Stimulated activated CD8-positive, alpha-beta memory T cell treated with anti-CD3 and anti-CD28 coated beads, Interleukin-7, amount 100 ng/mL, for 48 hours (primary cell): ENCODE data around the gene SLC6A19.

Experiments
- DNase-seq, 2 donors: peaks; one replicate each; pipeline ENCODE4 v3.0.0-alpha.2; 2020; ENCODE audit warnings: low read depth in 1 of 2; ENCODE audit errors: extremely low read depth in 1 of 2

The SLC6A19 gene

GRCh38 chr5:1208221-1208742, 6.9 kb downstream of the SLC6A19 start:
- no peak for DNase-seq

- DNase-seq, result no peak
Measured at GRCh38 chr5:1208743-1209488, 7.5 kb downstream of the SLC6A19 start.

DNA sequence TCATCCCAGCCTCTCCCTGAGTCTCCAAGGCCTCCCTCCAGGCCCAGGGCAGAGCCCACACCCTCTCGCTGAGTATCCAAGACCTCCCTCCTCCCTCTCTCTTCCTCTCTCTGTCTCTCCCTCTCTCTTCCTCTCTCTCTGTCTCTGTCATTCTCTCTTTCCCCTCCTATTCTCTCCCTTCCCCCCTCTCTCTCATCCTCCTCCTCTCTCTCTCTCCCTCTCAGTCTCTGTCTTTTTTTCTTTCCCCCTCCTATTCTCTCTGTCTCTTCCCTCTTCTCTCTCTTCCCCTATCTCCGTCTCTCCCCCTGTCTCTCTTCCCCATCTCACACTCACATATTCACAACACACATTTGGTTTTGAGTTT, 8.1 kb downstream of the SLC6A19 start:
- no peak for DNase-seq

GRCh38 chr5:1209896-1210776, 8.7 kb downstream of the SLC6A19 start:
- no peak for DNase-seq

DNA sequence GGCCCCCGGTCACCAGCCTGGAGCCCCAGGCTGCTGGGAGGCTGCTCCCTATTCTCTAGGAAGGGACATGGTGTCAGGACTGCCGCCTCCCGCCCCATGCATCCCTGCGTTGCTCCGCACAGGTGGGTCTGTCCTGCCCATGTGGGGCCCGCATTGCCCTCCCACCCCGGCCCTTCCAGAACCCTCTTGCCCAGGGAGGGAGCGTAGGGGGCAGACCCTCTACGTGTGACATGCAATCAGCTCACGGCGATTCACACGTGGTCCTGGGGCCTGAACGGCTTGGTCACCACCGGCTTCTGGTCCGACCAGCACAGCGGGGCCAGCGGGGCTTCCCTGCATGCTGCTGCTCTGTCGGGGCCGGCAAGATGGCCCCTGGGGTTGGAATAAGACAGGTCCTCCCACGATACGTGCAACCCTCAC, 9.4 kb downstream of the SLC6A19 start:
- no peak for DNase-seq

DNA sequence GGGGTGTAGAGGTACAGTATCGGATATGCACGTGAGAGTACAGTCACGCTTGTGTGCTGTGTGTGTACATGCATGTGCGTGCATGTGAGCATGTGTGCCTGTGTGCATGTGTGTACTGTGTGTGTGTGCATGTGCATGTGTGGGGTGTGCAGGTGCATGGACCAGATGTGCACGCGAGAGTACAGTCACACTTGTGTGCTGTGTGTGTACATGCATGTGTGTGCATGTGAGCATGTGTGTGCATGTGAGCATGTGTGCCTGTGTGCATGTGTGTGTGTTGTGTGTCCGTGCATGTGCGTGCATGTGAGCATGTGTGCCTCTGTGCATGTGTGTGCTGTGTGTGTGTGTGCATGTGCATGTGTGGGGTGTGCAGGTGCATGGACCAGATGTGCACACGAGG, 10.3 kb downstream of the SLC6A19 start:
- DNase-seq, result no peak

DNA sequence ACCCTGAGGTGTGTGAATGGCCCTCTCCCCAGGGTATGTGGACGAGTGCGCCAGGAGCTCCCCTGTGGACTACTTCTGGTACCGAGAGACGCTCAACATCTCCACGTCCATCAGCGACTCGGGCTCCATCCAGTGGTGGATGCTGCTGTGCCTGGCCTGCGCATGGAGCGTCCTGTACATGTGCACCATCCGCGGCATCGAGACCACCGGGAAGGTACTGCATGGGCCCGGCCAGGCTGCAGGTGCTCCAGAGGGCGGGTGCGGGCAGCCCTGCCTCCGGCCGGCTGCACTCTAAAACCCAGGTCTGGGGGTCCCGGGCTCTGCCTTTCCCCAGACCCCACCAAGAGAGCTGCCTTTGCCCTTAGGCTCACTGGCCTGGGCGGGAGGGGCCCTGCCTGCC, 10.9 kb downstream of the SLC6A19 start:
- no peak for DNase-seq

GRCh38 chr5:1212881-1213280, 11.5 kb downstream of the SLC6A19 start:
- DNase-seq, result no peak

GRCh38 chr5:1213508-1214162, 12.2 kb downstream of the SLC6A19 start:
- no peak for DNase-seq

DNA sequence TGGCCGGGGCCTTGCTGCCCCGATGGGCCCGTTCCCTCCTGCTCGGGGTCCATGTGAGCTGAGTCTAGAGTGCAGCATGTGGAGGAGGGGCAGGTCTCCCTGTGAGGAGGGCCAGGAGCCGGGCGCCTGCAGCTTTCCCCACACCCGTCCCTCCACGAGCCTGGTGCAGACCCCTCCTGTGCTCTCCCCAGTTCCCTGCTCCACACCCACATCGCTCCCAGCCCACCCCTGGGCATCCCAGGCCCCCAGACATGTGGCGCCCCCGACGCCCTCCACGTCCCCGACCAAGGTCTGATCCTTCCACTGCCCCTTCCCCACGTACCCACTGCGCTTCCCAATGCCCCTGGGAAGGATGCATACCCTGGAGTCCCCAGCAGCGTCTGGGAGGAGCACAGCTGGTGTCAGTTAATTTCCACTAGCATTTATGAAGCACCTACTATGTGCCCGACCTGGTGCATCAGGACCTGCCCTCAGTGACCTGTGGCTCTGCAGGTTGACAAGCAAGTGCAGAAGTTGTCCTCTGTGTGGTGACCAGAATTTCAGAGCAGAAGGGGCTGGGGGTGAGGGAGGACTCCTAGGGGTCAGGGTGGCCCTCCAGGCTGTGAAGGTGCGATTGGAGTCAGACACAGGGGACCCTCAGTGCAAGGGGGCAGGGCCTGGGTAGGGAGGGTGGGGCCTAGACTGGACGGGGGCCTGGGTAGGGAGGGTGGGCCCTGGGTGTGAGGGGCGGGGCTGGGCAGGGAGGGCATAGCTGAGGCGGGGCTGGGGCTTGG, 13.0 kb downstream of the SLC6A19 start:
- no peak for DNase-seq

DNA sequence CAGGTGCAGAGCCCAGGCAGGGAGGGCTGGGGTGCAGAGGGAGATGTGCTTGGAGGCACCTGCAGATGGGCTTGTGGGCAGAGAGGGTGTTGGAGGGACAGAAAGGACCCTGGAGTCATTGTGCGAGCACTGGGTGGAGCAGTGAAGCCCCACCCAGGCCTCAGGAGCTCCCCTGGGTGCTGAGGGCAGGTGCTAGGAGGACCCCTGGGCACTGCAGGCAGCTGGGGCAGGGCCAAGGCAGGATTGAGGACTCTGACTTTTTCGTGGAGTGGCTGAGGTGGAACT, 13.5 kb downstream of the SLC6A19 start:
- DNase-seq, result no peak

DNA sequence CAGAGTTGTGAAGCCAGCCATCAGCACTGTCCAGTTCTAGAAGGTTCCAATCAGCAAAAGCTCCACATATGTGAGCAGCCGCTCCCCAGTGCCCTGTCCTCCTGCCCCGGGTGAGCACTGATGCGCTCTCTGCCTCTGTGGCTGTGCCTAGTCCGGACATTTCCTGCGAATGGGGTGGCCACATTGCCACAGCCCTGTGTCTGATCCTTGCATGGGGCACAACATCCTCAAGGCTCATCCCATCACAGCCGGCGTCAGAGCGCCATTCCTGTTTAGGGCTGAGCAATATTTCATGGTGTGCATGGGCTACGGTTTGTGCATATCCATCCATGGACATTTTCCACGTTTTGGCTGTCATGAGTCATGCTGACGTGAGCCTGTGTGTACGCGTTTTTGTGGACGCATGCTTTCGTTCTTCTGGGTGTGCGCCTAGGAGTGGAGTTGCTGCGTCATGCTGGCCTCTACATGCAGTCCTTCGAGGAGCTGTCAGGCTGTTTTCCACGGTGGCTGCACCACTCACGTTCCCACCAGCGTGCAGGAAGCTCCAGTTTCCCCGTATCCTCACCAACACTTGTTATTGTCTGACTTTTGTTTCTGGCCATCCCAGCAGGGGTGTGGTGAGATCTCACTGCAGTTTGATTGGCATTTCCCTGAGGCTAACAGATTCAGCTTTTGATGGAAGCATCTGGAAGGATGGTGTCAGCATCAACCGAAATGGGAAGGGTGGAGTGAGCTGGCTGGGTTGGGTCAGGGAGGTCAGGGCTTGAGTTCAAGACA, 14.1 kb downstream of the SLC6A19 start:
- no peak for DNase-seq

- DNase-seq, result no peak
Measured at GRCh38 chr5:1216211-1216917, 15.0 kb downstream of the SLC6A19 start.

- DNase-seq, result no peak
Measured at GRCh38 chr5:1216918-1217295, 15.5 kb downstream of the SLC6A19 start.

- DNase-seq, result no peak
Measured at GRCh38 chr5:1217596-1218206, 16.3 kb downstream of the SLC6A19 start.

- DNase-seq, result no peak
Measured at GRCh38 chr5:1218351-1219080, 17.1 kb downstream of the SLC6A19 start.

DNA sequence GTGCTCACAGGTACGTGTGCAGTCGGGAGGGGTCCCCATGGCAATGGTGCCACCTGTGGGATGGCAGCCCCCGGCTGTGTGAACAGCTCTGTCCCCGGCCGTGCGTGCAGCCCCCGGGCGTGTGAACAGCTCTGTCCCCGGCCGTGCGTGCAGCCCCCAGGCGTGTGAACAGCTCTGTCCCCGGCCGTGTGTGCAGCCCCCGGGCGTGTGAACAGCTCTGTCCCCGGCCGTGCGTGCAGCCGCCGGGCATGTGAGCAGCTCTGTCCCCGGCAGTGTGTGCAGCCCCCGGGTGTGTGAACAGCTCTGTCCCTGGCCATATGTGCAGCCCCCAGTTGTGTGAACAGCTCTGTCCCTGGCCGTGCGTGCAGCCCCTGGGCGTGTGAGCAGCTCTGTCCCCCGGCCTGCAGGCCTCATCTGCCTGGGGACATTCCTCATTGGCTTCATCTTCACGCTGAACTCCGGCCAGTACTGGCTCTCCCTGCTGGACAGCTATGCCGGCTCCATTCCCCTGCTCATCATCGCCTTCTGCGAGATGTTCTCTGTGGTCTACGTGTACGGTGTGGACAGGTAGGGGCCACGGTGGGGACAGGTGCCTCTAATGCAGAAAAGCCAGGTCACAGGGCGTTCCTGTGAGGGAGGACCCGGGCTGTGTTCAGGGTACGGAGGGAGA, 17.8 kb downstream of the SLC6A19 start:
- no peak for DNase-seq

DNA sequence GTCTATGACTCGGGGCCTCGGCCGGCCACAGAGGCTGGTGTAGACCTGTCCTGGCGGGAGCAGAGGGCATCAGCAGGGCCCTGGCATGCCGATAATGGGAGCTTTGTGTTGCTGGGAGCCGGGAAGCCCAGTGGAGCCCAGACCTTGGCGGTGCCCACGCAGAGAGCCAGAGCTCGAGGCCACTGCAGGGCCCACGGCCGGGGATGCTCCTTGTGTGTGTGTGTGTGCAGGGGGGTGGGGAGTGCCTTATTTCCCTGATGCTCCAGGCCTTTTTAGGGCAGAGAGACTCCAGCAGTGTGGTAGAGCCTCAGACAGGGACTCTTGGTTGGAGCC, 18.3 kb downstream of the SLC6A19 start:
- no peak for DNase-seq
